Astrocyte (in vitro differentiated cells and primary cell): ENCODE results near the gene CLIP2.

Experiments
- EZH2 ChIP-seq: IDR thresholded peaks from 2 replicates; pipeline ENCODE4 v1.6.1; 2012; ENCODE audit warnings: mild to moderate bottlenecking, low read length, inconsistent platforms; ENCODE audit not compliant: insufficient read depth
- TF ChIP-seq, protein P1 (sequence below): IDR thresholded peaks from 2 replicates; pipeline ENCODE4 v1.5.1; 2011; ENCODE audit warnings: low read depth, mild to moderate bottlenecking, inconsistent platforms, low read length, moderate library complexity; ENCODE audit not compliant: insufficient read depth

DNA sequence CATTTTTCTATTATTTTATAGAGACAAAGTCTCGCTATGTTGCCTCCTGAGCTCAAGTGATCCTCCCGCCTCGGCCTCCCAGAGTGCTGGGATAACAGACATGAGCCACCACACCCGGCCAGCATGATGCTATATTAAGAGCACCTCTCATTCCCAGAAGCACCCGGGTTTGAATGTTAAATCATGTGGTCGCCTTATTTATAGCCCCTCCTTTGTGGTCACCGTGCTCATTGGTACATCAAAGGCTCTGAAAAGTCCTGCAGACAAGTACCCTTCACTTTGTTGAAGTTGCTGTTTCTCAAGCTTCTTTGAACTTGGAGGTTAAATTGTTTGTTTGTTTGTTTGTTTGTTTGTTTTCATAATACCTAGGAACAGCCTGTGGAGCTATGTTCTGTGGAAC lies 40.0 kb downstream of the CLIP2 start:
- TF ChIP-seq, protein P1, sequence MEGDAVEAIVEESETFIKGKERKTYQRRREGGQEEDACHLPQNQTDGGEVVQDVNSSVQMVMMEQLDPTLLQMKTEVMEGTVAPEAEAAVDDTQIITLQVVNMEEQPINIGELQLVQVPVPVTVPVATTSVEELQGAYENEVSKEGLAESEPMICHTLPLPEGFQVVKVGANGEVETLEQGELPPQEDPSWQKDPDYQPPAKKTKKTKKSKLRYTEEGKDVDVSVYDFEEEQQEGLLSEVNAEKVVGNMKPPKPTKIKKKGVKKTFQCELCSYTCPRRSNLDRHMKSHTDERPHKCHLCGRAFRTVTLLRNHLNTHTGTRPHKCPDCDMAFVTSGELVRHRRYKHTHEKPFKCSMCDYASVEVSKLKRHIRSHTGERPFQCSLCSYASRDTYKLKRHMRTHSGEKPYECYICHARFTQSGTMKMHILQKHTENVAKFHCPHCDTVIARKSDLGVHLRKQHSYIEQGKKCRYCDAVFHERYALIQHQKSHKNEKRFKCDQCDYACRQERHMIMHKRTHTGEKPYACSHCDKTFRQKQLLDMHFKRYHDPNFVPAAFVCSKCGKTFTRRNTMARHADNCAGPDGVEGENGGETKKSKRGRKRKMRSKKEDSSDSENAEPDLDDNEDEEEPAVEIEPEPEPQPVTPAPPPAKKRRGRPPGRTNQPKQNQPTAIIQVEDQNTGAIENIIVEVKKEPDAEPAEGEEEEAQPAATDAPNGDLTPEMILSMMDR = no peak
- TF ChIP-seq EZH2 = no peak
